ENCODE results near the gene IFIT3. TPM values are rescaled to one million over a fixed set of nuclear protein-coding genes. Genes with fewer than 3 reads are reported as not detected.

The IFIT3 gene
- total RNA-seq, 1 experiment from 2014 or later = 0.55 TPM

- H2AK5ac ChIP-seq (ENCODE audit: insufficient read length, low read length) = no peak overlapping the region
- no peak overlapping the region for H3K9ac ChIP-seq (ENCODE audit: extremely low read depth, insufficient read length, low read length)
- H3K14ac ChIP-seq (ENCODE audit: insufficient read depth, low read length) = no peak overlapping the region
- no peak overlapping the region for H2BK120ac ChIP-seq (ENCODE audit: low read depth, low read length, poor library complexity, severe bottlenecking)
- H3T11ph ChIP-seq (ENCODE audit: low read length) = no peak overlapping the region
- H3K56ac ChIP-seq (ENCODE audit: insufficient read length, low read depth, low read length) = no peak overlapping the region
- Mint-ChIP-seq H3K9me3 (peaks cover 2% of the 10 kb centered on the region in 2 experiments; a peak in 2 of 5 replicates), H3K27ac (no peak overlapping the region), H3K4me1 (peaks cover 6% of the 10 kb centered on the region in 2 experiments), H3K4me3 (no peak overlapping the region), H3K27me3 (ENCODE audit: low read depth) (no peaks in the 10 kb centered on the region; the same call in 1 of the 2 replicates), H3K36me3 (ENCODE audit: insufficient read depth in 1 of 3, low read depth in 3 of 3) (peaks cover 0 to 2% (median 2%) of the 10 kb centered on the region in 3 experiments; a peak in 2 of 7 replicates)
- H3K79me1 ChIP-seq (ENCODE audit: insufficient read depth, low read depth, low read length, poor library complexity, severe bottlenecking) = no peaks in the 10 kb centered on the region
- no peak for DNase-seq
- H2BK15ac ChIP-seq (ENCODE audit: low read depth, low read length) = no peak overlapping the region
- no peak overlapping the region for H3K27ac ChIP-seq (ENCODE audit: insufficient read length, low read depth, low read length)
- H4K5ac ChIP-seq (ENCODE audit: insufficient read length, low read depth, low read length) = no peak overlapping the region
- H3K23me2 ChIP-seq (ENCODE audit: insufficient read length, low read depth, low read length, poor library complexity, severe bottlenecking) = no peaks in the 10 kb centered on the region
- no peak overlapping the region for H3K4ac ChIP-seq (ENCODE audit: low read depth, low read length)
- H3K9me3 ChIP-seq (ENCODE audit: control insufficient read depth, low read depth, low read length) = no peaks in the 10 kb centered on the region
- H3K4me1 ChIP-seq (ENCODE audit: insufficient read depth, low read length) = no peaks in the 10 kb centered on the region
- no peak overlapping the region for H3K23ac ChIP-seq (ENCODE audit: insufficient read length, low read depth, low read length)
- no peaks in the 10 kb centered on the region for H3K27me3 ChIP-seq (ENCODE audit: insufficient read depth, low read length)
- no peaks in the 10 kb centered on the region for H4K20me1 ChIP-seq (ENCODE audit: control insufficient read depth, insufficient read depth, insufficient read length)
- no peak overlapping the region for H2BK20ac ChIP-seq (ENCODE audit: low read depth, low read length, poor library complexity, severe bottlenecking)
- no peak overlapping the region for H2BK5ac ChIP-seq (ENCODE audit: insufficient read length, low read length)
- no peak overlapping the region for H2AFZ ChIP-seq (ENCODE audit: low read length)
- H4K8ac ChIP-seq (replicated peaks; ENCODE audit: insufficient read length, low read depth, low read length) = no peak overlapping the region
- H3K79me2 ChIP-seq (ENCODE audit: insufficient read depth, low read length) = no peaks in the 10 kb centered on the region
- no peak for TF ChIP-seq CTCF (conservative IDR thresholded peaks at IDR 0.05)
- H3K18ac ChIP-seq (ENCODE audit: insufficient read length, low read depth, low read length) = no peak overlapping the region
- H2BK12ac ChIP-seq (ENCODE audit: insufficient read length, low read depth, low read length) = no peak overlapping the region
- H4K91ac ChIP-seq (ENCODE audit: insufficient read length, low read depth, low read length) = no peak overlapping the region
- no peak overlapping the region for H3K4me2 ChIP-seq (ENCODE audit: insufficient read depth, insufficient read length, low read length)
Observed at GRCh38 chr10:89362929-89363328, 35.1 kb downstream of the IFIT3 start.

Measured in H9 (cell line).